CD4-positive, alpha-beta T cell (primary cell): ENCODE results near the gene TBX18. TPM values are rescaled to one million over a fixed set of nuclear protein-coding genes. Genes with fewer than 3 reads are reported as not detected.

Source experiments
- ATAC-seq: fragments of 200-7000 bp; cut with Tn5 transposase; one replicate; pipeline ENCODE4 v1.10.0; 2022; ENCODE audit warnings: mild to moderate bottlenecking; ENCODE audit not compliant: poor library complexity
- CTCF ChIA-PET: fragments of 350-600 bp; sonication (Branson Sonifier 250); formaldehyde crosslinking; loops from one replicate; lab custom pipeline; 2021; ENCODE audit warnings: antibody characterized with exemption, inconsistent platforms; lab: Charles Lee
- POLR2A ChIA-PET: fragments of 350-600 bp; sonication (Branson Sonifier 250); formaldehyde crosslinking; loops from one replicate; lab custom pipeline; 2021; ENCODE audit warnings: antibody characterized with exemption, inconsistent platforms; lab: Charles Lee
- DNase-seq, 14 experiments: peaks; one replicate each; pipeline ENCODE4 v3.0.0-alpha.2; 2013 to 2020; ENCODE audit warnings: mixed read lengths in 2 of 14
- H3K27ac ChIP-seq, 2 donors: one replicate each; pipeline versions ENCODE4 v1.5.1 to v1.7.0; 2013; ENCODE audit warnings: low read length in 2 of 2, low read depth in 1 of 2, mild to moderate bottlenecking in 1 of 2
- H3K27me3 ChIP-seq, 2 experiments: 1 replicate in 1 of 2; 2 replicates in 1 of 2; pipeline versions ENCODE4 v1.6.1 to v1.7.0; 2013; ENCODE audit warnings: low read length in 2 of 2, control low read depth in 1 of 2, mild to moderate bottlenecking in 1 of 2, moderate library complexity in 1 of 2; ENCODE audit not compliant: insufficient read depth in 2 of 2, control insufficient read depth in 1 of 2
- H3K36me3 ChIP-seq: one replicate; pipeline ENCODE4 v1.6.1; 2013; ENCODE audit warnings: low read length, control low read depth; ENCODE audit not compliant: insufficient read depth
- H3K4me1 ChIP-seq: one replicate; pipeline ENCODE4 v1.6.1; 2013; ENCODE audit warnings: low read length, control low read depth; ENCODE audit not compliant: insufficient read depth
- H3K4me3 ChIP-seq: one replicate; pipeline ENCODE4 v1.5.1; 2013; ENCODE audit warnings: mild to moderate bottlenecking, low read length, moderate library complexity
- H3K9me3 ChIP-seq, 2 experiments: 1 replicate in 1 of 2; 2 replicates in 1 of 2; pipeline versions ENCODE4 v1.6.1 to v1.7.0; 2013; ENCODE audit warnings: low read length in 2 of 2, mild to moderate bottlenecking in 2 of 2, control low read depth in 1 of 2, moderate library complexity in 1 of 2; ENCODE audit not compliant: control insufficient read depth in 1 of 2, insufficient read depth in 1 of 2
- H3K27ac Mint-ChIP-seq: one replicate; pipeline ENCODE4 v1.8.0; 2020; ENCODE audit warnings: mixed read lengths
- H3K27me3 Mint-ChIP-seq: one replicate; pipeline ENCODE4 v1.8.0; 2021; ENCODE audit warnings: mixed read lengths
- H3K36me3 Mint-ChIP-seq: one replicate; pipeline ENCODE4 v1.8.0; 2021; ENCODE audit warnings: low read depth, mixed read lengths
- H3K4me1 Mint-ChIP-seq: one replicate; pipeline ENCODE4 v1.8.0; 2021; ENCODE audit warnings: low read depth, mixed read lengths
- H3K4me3 Mint-ChIP-seq: one replicate; pipeline ENCODE4 v1.8.0; 2020; ENCODE audit warnings: mild to moderate bottlenecking, mixed read lengths
- H3K9me3 Mint-ChIP-seq: one replicate; pipeline ENCODE4 v1.8.0; 2020; ENCODE audit warnings: mixed read lengths
- intact Hi-C, 2 experiments: fragments of 100-400 bp; cut with DNase I in 1 of 2; cut with micrococcal nuclease in 1 of 2; formaldehyde crosslinking; loops; one replicate each; pipeline versions ENCODE4 v1.15.1 to v1.9.0; 2023 to 2025; cut with DNase I, micrococcal nuclease
- total RNA-seq, 174 experiments: library from RNA in 2 of 174; stranded (reverse) in 2 of 174; gene quantifications; one replicate each; pipeline ENCODE4 v1.2.3 and lab custom pipeline; 2021 to 2026
- TF ChIP-seq, protein P1 (sequence below): fragments of 200-600 bp; IDR thresholded peaks from one replicate; pipeline ENCODE4 v1.8.0; 2022; ENCODE audit warnings: antibody characterized with exemption, mild to moderate bottlenecking

Gene TBX18
- total RNA-seq, 2 experiments from 2014 or later: not detected

DNA sequence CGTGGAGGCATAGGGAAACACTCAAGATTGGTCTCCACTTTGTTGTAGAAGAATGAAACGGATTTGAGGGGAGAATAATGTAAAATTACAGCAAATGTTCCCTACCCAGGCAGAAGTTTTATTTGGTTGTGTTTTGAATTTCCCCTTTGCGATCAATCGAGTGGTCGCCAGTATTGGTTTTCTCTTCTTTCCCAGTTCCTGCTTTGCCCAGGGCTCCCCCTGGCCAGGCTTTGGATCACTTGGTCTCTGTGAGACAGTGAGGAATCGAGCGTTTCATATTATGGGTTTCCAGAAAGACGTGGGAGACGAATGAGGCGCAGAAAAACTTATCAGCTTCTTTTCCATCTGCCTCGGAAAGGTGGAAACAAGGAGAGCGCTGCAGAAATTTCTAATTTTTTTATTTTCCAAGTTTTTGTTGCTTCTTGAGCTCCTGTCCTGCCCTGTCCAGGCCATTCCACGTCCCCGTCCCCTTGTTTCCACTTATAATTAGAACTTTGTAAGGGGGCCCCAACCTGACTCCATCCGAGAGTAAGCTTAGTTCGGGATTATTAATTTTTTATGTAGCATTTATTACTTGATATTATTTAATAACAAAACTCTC is 7.5 kb upstream of the TBX18 start:
- H3K4me3 Mint-ChIP-seq: no peak overlapping the region
- ATAC-seq: no peak
- Histone ChIP-seq H3K9me3 (peaks cover 0 to 37% of the 10 kb centered on the region in 2 experiments), H3K36me3 (no peaks in the 10 kb centered on the region), H3K4me3 (no peak overlapping the region), H3K4me1 (no peaks in the 10 kb centered on the region), H3K27ac (no peak overlapping the region), H3K27me3 (peaks cover 50 to 89% of the 10 kb centered on the region in 2 experiments)
- CTCF ChIA-PET: no interaction called here
- H3K4me1 Mint-ChIP-seq: no peaks in the 10 kb centered on the region
- TF ChIP-seq, protein P1, sequence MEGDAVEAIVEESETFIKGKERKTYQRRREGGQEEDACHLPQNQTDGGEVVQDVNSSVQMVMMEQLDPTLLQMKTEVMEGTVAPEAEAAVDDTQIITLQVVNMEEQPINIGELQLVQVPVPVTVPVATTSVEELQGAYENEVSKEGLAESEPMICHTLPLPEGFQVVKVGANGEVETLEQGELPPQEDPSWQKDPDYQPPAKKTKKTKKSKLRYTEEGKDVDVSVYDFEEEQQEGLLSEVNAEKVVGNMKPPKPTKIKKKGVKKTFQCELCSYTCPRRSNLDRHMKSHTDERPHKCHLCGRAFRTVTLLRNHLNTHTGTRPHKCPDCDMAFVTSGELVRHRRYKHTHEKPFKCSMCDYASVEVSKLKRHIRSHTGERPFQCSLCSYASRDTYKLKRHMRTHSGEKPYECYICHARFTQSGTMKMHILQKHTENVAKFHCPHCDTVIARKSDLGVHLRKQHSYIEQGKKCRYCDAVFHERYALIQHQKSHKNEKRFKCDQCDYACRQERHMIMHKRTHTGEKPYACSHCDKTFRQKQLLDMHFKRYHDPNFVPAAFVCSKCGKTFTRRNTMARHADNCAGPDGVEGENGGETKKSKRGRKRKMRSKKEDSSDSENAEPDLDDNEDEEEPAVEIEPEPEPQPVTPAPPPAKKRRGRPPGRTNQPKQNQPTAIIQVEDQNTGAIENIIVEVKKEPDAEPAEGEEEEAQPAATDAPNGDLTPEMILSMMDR: no peak
- H3K9me3 Mint-ChIP-seq: no peaks in the 10 kb centered on the region
- no peaks in the 10 kb centered on the region for H3K36me3 Mint-ChIP-seq
- no peak overlapping the region for H3K27ac Mint-ChIP-seq
- H3K27me3 Mint-ChIP-seq: peaks cover 81% of the 10 kb centered on the region
- intact Hi-C loops: no loop called here
- POLR2A ChIA-PET: no interaction called here
- no peak for DNase-seq

DNA sequence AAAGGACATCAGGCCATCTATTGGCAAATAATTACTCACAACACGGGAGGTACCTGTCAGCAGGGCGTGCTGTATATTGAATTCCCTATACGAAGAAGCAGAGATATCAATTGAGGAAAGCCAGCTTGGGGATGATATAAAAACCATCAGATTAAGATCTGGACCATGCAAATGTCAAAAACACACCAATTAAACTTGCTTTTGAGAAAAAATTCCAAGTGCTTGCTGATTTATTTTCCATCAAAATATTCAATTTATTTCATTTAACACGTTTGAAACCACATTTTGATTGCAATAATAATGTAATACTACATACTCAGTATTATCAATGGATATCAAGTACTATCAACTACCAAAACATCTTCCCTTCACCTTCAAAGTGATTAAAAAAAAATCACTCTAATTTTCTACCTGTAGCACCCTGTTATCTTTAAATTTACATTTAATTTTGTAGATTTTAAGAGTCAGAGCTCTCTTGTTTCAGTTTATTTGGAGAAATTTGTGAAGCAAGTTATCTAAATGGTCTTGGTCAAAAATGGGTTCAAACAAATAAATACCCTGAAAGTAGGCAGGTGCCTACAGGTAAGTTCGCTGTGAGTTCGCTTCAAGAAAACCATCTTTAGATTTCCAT is 6.8 kb upstream of the TBX18 start:
- Mint-ChIP-seq H3K36me3 (no peaks in the 10 kb centered on the region), H3K27ac (no peak overlapping the region), H3K4me3 (no peak overlapping the region), H3K27me3 (peaks cover 79% of the 10 kb centered on the region), H3K9me3 (no peaks in the 10 kb centered on the region), H3K4me1 (no peaks in the 10 kb centered on the region)
- no peaks in the 10 kb centered on the region for H3K36me3 ChIP-seq
- DNase-seq (no peak), ATAC-seq (no peak)
- H3K27ac ChIP-seq: no peak overlapping the region
- ChIA-PET CTCF (no interaction called here), POLR2A (no interaction called here)
- TF ChIP-seq, protein P1: no peak
- peaks cover 57 to 89% of the 10 kb centered on the region in 2 experiments for H3K27me3 ChIP-seq
- no peaks in the 10 kb centered on the region for H3K4me1 ChIP-seq
- H3K9me3 ChIP-seq: peaks cover 0 to 43% of the 10 kb centered on the region in 2 experiments
- intact Hi-C loops: no loop called here
- H3K4me3 ChIP-seq: no peak overlapping the region

DNA sequence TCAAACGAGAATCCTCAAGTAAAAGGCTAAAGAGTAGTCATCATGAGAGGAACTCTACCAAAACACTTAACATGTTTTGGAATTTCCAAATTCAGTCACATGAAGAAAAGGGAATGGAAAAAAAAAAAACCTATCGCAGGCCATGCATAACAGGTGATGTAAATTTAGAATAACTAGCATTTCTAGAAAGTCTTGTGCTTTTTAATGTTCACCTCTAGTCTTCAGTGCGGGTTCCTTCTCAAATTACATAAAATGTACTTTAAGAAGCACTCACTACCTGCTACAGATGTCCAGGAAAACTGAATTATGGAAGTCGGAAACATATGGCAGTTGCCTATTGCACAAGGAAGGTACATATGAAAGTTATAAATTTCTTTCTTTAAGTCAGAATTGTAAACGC is 6.1 kb upstream of the TBX18 start:
- Mint-ChIP-seq H3K27me3 (peaks cover 77% of the 10 kb centered on the region), H3K4me3 (no peak overlapping the region), H3K36me3 (no peaks in the 10 kb centered on the region), H3K4me1 (no peaks in the 10 kb centered on the region), H3K27ac (no peak overlapping the region), H3K9me3 (no peaks in the 10 kb centered on the region)
- TF ChIP-seq, protein P1: no peak
- Histone ChIP-seq H3K27me3 (peaks cover 64 to 89% of the 10 kb centered on the region in 2 experiments), H3K36me3 (no peaks in the 10 kb centered on the region), H3K4me3 (no peak overlapping the region), H3K9me3 (peaks cover 0 to 50% of the 10 kb centered on the region in 2 experiments), H3K27ac (no peak overlapping the region), H3K4me1 (no peaks in the 10 kb centered on the region)
- DNase-seq (no peak), ATAC-seq (no peak)
- CTCF ChIA-PET: interaction anchor here (0.7 kb wide), 1 partner anchor 647 kb away, joined by 3 read pairs; no protein-coding TSS in a partner anchor
- POLR2A ChIA-PET: no interaction called here
- intact Hi-C loops: no loop called here
